ENCODE data around the gene ZMYM2.

- TF ChIP-seq CTCF (conservative IDR thresholded peaks at IDR 0.05): no peak
- TF ChIP-seq ZFX (IDR thresholded peaks at IDR 0.05): no peak
Observed at GRCh38 chr13:20137875-20138274, 179.3 kb downstream of the ZMYM2 start.
